H1 (cell line): ENCODE measurements around the gene ABI1. TPM values are rescaled to one million over a fixed set of nuclear protein-coding genes. Genes with fewer than 3 reads are reported as not detected.

ENCODE experiments used
- BRCA1 ChIP-seq: IDR thresholded peaks from 2 replicates; pipeline ENCODE4 v1.6.1; 2012; ENCODE audit warnings: low read depth, low read length, improper control_type of control experiment
- HDAC2 ChIP-seq, 2 experiments: fragments of 300-600 bp in 1 of 2; sonication (generic) in 1 of 2; IDR thresholded peaks; 2 replicates each; pipeline ENCODE4 v1.6.1; 2011 to 2012; ENCODE audit warnings: low read depth in 2 of 2, low read length in 2 of 2, mild to moderate bottlenecking in 2 of 2, moderate library complexity in 2 of 2, borderline replicate concordance in 1 of 2, inconsistent platforms in 1 of 2
- JUND ChIP-seq: IDR thresholded peaks from 2 replicates; pipeline ENCODE4 v1.6.1; 2011; ENCODE audit warnings: mild to moderate bottlenecking, improper control_type of control experiment, low read length
- KDM1A ChIP-seq: fragments of 200-600, 300-600 bp; sonication (generic); IDR thresholded peaks from 2 replicates; pipeline ENCODE4 v1.7.1; 2016; ENCODE audit warnings: mild to moderate bottlenecking, low read length, borderline replicate concordance
- KDM5A ChIP-seq: fragments of 200-600 bp; IDR thresholded peaks from 2 replicates; pipeline ENCODE4 v1.7.1; 2012; ENCODE audit warnings: mild to moderate bottlenecking, low read length, inconsistent platforms, mixed read lengths
- MAFK ChIP-seq: IDR thresholded peaks from 2 replicates; pipeline ENCODE4 v1.6.1; 2012; ENCODE audit warnings: low read depth, mild to moderate bottlenecking, improper control_type of control experiment, low read length
- POU5F1 ChIP-seq: IDR thresholded peaks from 2 replicates; pipeline ENCODE4 v1.6.1; 2011; ENCODE audit warnings: low read depth, mild to moderate bottlenecking, low read length, moderate library complexity
- SIN3A ChIP-seq, 2 experiments: IDR thresholded peaks in 1 of 2; conservative IDR thresholded peaks in 1 of 2; 2 replicates each; pipeline ENCODE4 v1.6.1; 2011 to 2012; ENCODE audit warnings: low read length in 2 of 2, improper control_type of control experiment in 1 of 2, low read depth in 1 of 2, mild to moderate bottlenecking in 1 of 2
- YY1 ChIP-seq: IDR thresholded peaks from 2 replicates; pipeline ENCODE4 v1.6.1; 2011; ENCODE audit warnings: low read depth, mild to moderate bottlenecking, low read length
- polyA plus RNA-seq, 7 experiments: library from polyadenylated mRNA; depleted of rRNA in 3 of 7; stranded (reverse) in 5 of 7; unstranded in 2 of 7; fragments of >200 nt in 5 of 7; fragments of 200-250 nt in 2 of 7; gene quantifications; 1 replicate in 5 of 7; 2 replicates in 1 of 7; 4 replicates in 1 of 7; pipeline versions ENCODE4 v1.2.1 to v1.2.3, GENCODE V29; 2011 to 2013; ENCODE audit warnings: missing spikeins in 2 of 7, mixed read lengths in 2 of 7
- total RNA-seq: library from RNA; stranded (reverse); fragmentation: NEBNext Ultra II Directional; extraction: Animal tissue kit (Norgen Biotek cat#: 25700); gene quantifications from 2 replicates; pipeline ENCODE4 v1.2.1, GENCODE V29; 2021
- TF ChIP-seq, protein P1 (sequence below): fragments of 300-600 bp; sonication (generic); IDR thresholded peaks from 2 replicates; pipeline ENCODE4 v1.7.1; 2012; ENCODE audit warnings: low read length, moderate library complexity, mild to moderate bottlenecking, inconsistent platforms; ENCODE audit not compliant: insufficient replicate concordance

Gene ABI1
- total and polyA plus RNA-seq, 2 of the 8 experiments (the other 6 are each of a cell fraction or from before 2014, with no cell fraction given): 35.4 to 37.0 TPM

GRCh38 chr10:26755443-26755903 is 105.3 kb downstream of the ABI1 start (continued):
- TF ChIP-seq SIN3A (conservative IDR thresholded peaks at IDR 0.05 in 1 of 2, IDR thresholded peaks at IDR 0.05 in 1 of 2; ENCODE audit: low read depth in 1 of 2, low read length in 2 of 2) (no peak), JUND (peak; percentile 53; the same call in 1 of the 2 replicates), KDM5A (no peak), POU5F1 (no peak), HDAC2 (IDR thresholded peaks at IDR 0.05; ENCODE audit: borderline replicate concordance in 1 of 2, low read depth in 2 of 2, low read length in 2 of 2) (0 out of 4 replicates have a peak, but pooled peaks of 1 of the 2 experiments have one; percentile 74), YY1 (0 out of 2 replicates have a peak, but pooled peaks have one; percentile 5), KDM1A (no peak), MAFK (peak; percentile 54), BRCA1 (no peak)
- TF ChIP-seq, protein P1, sequence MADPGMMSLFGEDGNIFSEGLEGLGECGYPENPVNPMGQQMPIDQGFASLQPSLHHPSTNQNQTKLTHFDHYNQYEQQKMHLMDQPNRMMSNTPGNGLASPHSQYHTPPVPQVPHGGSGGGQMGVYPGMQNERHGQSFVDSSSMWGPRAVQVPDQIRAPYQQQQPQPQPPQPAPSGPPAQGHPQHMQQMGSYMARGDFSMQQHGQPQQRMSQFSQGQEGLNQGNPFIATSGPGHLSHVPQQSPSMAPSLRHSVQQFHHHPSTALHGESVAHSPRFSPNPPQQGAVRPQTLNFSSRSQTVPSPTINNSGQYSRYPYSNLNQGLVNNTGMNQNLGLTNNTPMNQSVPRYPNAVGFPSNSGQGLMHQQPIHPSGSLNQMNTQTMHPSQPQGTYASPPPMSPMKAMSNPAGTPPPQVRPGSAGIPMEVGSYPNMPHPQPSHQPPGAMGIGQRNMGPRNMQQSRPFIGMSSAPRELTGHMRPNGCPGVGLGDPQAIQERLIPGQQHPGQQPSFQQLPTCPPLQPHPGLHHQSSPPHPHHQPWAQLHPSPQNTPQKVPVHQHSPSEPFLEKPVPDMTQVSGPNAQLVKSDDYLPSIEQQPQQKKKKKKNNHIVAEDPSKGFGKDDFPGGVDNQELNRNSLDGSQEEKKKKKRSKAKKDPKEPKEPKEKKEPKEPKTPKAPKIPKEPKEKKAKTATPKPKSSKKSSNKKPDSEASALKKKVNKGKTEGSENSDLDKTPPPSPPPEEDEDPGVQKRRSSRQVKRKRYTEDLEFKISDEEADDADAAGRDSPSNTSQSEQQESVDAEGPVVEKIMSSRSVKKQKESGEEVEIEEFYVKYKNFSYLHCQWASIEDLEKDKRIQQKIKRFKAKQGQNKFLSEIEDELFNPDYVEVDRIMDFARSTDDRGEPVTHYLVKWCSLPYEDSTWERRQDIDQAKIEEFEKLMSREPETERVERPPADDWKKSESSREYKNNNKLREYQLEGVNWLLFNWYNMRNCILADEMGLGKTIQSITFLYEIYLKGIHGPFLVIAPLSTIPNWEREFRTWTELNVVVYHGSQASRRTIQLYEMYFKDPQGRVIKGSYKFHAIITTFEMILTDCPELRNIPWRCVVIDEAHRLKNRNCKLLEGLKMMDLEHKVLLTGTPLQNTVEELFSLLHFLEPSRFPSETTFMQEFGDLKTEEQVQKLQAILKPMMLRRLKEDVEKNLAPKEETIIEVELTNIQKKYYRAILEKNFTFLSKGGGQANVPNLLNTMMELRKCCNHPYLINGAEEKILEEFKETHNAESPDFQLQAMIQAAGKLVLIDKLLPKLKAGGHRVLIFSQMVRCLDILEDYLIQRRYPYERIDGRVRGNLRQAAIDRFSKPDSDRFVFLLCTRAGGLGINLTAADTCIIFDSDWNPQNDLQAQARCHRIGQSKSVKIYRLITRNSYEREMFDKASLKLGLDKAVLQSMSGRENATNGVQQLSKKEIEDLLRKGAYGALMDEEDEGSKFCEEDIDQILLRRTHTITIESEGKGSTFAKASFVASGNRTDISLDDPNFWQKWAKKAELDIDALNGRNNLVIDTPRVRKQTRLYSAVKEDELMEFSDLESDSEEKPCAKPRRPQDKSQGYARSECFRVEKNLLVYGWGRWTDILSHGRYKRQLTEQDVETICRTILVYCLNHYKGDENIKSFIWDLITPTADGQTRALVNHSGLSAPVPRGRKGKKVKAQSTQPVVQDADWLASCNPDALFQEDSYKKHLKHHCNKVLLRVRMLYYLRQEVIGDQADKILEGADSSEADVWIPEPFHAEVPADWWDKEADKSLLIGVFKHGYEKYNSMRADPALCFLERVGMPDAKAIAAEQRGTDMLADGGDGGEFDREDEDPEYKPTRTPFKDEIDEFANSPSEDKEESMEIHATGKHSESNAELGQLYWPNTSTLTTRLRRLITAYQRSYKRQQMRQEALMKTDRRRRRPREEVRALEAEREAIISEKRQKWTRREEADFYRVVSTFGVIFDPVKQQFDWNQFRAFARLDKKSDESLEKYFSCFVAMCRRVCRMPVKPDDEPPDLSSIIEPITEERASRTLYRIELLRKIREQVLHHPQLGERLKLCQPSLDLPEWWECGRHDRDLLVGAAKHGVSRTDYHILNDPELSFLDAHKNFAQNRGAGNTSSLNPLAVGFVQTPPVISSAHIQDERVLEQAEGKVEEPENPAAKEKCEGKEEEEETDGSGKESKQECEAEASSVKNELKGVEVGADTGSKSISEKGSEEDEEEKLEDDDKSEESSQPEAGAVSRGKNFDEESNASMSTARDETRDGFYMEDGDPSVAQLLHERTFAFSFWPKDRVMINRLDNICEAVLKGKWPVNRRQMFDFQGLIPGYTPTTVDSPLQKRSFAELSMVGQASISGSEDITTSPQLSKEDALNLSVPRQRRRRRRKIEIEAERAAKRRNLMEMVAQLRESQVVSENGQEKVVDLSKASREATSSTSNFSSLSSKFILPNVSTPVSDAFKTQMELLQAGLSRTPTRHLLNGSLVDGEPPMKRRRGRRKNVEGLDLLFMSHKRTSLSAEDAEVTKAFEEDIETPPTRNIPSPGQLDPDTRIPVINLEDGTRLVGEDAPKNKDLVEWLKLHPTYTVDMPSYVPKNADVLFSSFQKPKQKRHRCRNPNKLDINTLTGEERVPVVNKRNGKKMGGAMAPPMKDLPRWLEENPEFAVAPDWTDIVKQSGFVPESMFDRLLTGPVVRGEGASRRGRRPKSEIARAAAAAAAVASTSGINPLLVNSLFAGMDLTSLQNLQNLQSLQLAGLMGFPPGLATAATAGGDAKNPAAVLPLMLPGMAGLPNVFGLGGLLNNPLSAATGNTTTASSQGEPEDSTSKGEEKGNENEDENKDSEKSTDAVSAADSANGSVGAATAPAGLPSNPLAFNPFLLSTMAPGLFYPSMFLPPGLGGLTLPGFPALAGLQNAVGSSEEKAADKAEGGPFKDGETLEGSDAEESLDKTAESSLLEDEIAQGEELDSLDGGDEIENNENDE: peak; percentile 74
